Superior temporal gyrus (tissue), 1 donor: ENCODE results near the gene NOC3L.
"Not testable (repeated sequence)": the region's sequence is repeated elsewhere in the genome, so short reads cannot be mapped to it uniquely, and the experiment has no call there.

ENCODE experiments used
- DNase-seq: peaks from one replicate; pipeline ENCODE4 v3.0.0-alpha.2; 2016; ENCODE audit errors: extremely low spot score

NOC3L gene

DNA sequence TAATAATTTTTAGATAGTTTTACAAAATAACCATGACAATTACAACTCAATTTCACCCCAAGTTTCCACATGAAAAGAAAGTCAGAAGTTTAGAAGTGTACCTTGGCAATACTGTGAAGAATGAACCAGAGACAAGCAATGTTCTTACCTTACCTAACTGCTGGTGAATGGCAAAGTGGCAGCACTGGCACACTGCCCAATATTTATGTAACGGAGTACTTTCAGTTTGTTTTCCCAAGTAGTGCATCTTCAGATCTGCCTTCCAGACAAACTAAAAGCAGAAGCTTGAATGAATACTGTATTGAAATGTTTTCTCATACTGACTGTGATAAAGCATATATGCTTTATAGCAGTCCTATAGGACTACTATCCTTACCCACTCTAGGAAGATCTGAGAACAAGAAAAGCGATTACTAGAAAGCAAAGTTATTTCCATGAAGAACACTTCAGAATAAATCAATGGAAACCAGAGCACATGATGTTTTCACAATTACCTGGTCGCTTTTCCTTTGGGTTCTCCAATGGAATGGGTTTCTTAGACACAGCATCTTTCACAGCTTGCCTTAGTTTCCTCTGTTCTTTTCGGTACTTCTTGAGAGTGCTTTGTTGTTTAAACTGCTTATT is 1.5 kb downstream of the NOC3L start:
- no peak for DNase-seq

- DNase-seq, result no peak
Observed at GRCh38 chr10:94358480-94358879, 4.3 kb downstream of the NOC3L start.

GRCh38 chr10:94357193-94357592 is 5.5 kb downstream of the NOC3L start:
- DNase-seq, result no peak

- DNase-seq, result no peak
Observed at GRCh38 chr10:94355841-94356240, 6.9 kb downstream of the NOC3L start.

GRCh38 chr10:94353336-94353735 is 9.4 kb downstream of the NOC3L start:
- DNase-seq, result no peak

- no peak for DNase-seq
Observed at GRCh38 chr10:94351089-94351488, 11.7 kb downstream of the NOC3L start.

- DNase-seq, result not testable (repeated sequence)
Observed at GRCh38 chr10:94350500-94350899, 12.2 kb downstream of the NOC3L start.

DNA sequence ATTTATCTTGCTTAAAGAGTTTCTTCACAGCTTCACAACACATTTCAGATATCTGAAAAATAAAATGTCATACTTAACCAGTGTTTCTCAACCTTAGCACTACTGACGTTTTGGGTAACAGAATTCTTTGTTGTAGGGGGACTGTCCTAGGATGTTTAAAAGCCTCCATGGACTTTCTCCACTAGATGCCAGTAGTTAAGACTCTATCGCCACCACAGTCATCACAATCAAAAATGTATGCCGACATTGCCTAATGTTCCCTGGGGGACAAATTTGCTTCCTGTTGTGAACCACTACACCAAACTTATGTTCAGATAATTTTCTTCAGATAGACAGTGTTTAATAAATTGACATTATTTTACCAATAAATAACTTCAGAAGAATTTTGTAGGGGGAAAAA is 13.4 kb downstream of the NOC3L start:
- DNase-seq, result no peak

DNA sequence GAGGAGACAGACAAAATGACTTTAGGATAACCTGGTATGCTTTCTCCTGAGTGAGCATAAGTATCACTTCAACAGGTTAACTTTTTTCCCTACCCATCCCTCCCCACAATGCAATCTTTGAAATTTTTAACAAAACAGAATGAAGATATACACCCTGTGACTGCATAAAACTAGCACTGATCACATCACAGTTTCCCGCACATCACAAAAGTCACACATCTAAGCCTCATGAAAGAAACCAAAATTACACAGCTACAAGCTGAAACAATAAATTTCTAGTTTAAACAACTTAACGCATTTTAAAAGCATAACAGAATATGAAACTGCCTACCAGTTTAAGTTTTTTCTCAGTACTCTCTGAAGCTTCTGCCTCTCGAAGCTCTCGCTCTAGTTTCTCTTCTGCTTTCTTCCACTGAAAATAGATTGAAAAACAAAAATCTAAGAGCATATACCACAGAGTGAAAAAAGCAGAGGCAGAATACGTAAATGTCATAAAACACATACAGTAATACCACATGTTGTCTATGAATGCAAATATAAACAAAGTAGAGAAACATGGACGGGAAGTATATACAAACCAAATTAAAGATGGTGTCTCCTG is 18.1 kb downstream of the NOC3L start:
- no peak for DNase-seq

DNA sequence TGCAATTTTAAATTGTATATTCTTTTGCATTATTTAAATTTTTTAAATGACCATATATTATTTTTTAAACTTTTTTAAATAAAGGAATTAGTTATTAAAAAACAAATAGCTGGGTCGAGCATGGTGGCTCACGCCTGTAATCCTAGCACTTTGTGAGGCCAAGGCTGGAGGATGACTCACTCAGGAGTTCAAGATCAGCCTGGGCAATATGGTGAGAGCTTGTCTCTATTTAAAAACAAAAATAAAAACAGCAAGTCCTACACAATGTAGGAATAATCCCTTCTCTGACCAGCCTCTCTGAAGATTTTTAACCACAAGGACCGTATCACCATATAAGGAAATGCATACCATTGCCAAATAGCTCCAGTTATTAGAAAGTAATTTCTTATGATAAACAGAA is 19.6 kb downstream of the NOC3L start:
- DNase-seq, result no peak

GRCh38 chr10:94334857-94335256 is 27.9 kb downstream of the NOC3L start:
- no peak for DNase-seq

DNA sequence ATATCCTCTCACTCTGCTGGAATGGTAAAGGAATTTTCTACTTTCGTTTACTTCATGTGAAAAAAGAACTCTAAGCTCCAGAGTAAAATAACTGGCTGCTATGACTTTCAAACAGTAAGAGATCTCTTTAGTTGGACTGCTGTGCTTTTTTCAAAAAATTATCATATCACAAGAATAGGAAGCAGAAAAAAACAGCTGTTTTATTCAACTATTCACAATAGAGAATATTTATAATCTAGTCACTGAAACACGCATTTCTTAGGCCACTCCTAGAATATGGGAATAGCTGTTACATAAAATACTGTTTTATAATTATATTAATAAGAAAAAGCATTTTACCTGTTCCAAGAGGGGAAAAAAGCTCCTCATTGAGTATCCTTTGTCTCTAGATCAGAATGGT is 29.7 kb downstream of the NOC3L start:
- DNase-seq, result no peak

GRCh38 chr10:94328613-94329012 is 34.1 kb downstream of the NOC3L start:
- DNase-seq, result no peak

GRCh38 chr10:94327649-94328048 is 35.1 kb downstream of the NOC3L start:
- DNase-seq, result no peak

DNA sequence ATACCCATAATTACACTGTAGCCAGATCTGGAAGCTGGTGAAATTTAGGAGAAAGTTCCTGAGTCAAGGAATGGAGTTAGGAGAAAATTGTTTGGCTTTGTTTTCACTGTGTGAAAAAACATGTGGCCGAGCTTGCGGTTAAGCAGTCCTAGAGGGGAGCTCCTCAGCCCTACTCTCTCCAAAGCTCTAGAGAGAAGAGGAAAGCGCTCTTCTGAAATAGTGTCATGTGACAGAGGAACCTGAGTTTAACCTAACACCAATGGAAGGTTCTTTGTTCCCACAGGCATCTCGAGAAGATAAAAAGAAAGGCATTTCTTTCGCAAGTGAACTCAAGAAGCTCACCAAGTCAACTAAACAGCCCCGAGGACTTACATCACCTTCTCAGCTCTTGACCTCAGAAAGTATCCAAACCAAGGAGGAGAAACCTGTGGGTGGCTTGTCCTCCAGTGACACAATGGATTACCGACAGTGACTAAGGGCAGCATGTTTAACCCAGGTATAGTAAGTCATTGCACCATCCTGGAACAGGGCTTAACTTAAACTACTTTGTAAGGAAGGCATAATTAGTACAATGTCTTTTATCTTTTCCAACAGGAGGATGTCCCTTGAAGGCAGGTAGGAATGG is 38.0 kb downstream of the NOC3L start:
- no peak for DNase-seq

DNA sequence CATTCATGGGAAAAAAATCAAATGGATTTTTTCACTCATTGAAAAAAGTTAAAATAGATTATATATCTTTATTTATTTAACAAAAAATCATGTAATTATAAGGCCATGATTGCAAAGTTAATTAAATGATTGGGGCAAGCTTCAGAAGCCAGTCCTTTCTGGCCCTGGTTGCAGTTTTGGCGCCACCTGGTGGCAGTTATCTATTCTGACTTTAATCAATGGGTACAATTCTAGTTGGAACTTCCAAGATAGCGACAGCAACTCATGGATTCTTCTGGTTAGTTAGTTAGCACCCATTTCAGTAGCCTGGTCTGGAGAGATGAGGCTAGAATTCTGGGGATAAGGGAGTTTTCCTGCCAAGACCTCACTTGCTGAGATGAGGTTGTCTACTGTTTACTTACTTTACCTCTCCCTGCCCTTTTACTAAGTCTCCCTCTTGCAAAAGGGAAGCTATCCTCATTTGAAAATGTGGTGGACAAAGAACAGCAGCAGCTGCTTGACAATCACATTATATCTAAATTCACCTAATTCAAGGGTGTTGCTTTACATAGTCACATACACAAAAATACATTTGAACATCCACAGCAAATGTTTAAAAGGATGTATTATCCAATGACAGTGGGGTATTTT is 42.3 kb downstream of the NOC3L start:
- peak; percentile 92 for DNase-seq

DNA sequence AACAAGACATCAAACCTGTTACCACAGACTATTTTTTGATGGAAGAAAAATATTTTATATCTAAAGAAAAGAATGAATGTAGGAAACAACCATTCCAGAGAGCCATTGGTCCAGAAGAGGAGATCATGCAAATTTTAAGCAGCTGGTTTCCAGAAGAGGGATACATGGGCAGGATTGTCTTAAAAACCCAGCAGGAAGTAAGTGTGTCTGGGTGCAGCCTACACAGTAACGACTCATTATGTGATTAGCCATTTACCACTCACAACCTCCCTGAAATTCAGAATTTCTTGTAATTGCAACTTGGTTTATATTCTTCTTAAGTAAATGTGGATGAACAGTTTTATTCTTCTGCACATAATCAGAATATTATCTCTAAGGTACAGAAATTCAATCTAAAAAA is 46.2 kb downstream of the NOC3L start:
- no peak for DNase-seq

DNA sequence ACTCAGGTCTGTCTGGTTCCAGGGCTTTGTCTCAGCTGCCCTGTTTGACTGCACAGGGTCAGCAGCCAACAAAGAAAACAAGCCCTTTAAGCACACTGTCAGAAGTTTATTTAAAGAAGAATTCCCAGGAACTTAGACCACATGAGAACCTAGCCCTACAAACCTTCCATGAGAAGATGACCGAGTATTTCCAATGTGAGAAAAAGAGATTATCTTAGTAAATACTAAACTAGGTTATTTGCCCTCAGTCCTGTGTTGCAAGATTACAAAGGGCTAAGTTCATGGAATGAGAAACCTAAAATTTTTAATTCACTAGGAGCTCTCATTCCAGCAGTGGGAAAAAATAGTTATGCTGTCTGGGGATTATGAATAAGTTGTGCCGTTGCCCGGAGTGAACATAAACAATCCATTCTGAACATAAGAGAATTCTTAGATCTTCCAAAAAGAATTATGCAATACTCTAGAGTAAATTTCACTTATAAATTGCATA is 46.7 kb downstream of the NOC3L start:
- no peak for DNase-seq

DNA sequence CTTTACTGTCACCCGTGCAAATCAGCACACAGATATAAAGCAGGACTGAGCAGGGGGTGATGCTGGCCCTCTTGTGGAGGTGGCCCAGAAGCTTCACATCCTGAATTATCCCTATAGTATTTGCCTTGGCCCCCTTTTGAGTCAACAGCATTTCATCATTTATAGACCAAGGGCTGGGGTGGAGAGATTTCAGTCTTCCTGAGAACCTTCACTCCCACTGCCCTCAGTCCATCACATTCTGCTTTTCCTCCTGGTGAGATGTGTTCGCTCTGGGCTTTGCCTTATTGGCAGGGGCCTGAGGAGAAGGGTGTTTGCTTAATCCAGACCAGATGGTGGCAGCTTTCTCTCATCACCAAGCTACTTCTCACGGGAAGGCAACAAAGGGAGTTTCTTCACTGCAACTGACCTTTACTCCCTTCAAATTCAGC is 47.7 kb downstream of the NOC3L start:
- no peak for DNase-seq

DNA sequence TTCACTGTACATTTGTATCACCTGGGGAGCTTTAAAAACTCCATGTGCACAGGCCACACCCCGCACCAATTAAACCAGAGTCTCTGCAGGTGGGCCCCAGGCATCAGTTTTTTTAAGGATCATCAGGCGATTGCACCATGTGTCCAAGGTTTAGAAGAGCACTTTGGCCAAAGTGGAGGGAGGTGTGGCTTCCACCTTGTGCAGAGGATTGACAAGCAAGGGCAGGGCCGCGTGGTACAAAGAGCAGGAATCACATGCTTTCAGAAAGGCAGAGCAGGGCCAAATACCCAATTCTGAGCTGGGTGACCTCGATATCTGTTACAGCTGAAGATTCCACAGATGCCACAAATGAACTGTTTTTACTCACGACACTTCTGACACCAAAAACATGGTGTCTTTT is 52.4 kb downstream of the NOC3L start:
- no peak for DNase-seq

DNA sequence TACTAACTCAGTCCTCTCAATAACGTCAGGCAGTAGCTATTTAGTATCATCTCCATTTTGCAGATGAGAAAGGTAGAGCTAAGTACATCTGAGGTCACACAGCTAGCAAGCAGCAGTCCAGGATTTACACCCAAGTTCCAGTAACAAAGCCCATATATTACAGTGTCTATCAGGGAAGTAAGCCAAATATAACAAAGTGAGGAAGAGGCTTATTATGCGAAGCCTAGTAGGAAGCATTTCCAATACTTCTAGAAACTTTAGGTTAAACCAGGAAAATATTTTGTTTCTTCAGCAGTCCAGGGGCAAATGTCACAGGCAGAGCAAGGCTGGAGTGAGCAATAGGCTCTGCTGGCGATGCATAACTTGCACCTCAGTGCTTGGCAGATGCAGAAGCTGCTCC is 53.9 kb downstream of the NOC3L start:
- no peak for DNase-seq

DNA sequence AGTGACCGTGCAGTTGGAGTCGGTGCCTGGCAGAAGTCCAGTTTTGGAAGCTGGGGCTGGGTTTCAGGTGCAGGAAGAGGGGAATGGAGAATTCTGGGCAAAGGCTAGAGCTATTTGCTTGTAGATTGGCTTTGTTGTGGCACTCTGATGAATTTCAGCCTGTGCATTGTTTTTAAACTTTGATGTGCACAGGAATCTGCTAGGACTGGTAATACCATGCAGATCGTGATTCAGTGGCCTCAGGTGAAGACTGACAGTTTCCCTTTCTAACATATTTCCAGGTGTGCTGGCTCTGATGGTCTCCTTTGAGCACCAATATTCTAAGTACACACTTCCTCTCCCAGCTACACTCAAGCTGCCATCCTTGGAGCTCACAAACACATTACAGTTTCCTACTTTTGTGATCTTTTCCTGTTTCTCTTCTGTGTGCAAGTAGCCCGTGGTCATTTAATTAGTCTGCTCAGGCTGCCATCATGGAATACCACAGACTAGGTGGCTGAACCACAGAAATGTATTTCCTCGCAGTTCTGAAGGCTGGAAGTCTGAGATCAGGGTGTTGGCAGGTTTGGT is 55.6 kb downstream of the NOC3L start:
- no peak for DNase-seq

GRCh38 chr10:94303929-94304328 is 58.8 kb downstream of the NOC3L start:
- no peak for DNase-seq
